ENCODE results near the gene CCDC183. TPM values are rescaled to one million over a fixed set of nuclear protein-coding genes. Genes with fewer than 3 reads are reported as not detected.

CCDC183 gene
- total and polyA plus RNA-seq, 2 of the 4 experiments (the other 2 are of a cell fraction) = under 0.01 to 0.29 TPM

GRCh38 chr9:136831002-136831719 lies 35.0 kb downstream of the CCDC183 start:
- intact Hi-C loops (cut with micrococcal nuclease) = no loop called here
- no peak overlapping the region for H3K14ac ChIP-seq (replicated peaks; ENCODE audit: low read depth, low read length)
- no peak overlapping the region for H2BK20ac ChIP-seq (ENCODE audit: low read depth, low read length)

More at GRCh38 chr9:136831002-136831719, 35.0 kb downstream of the CCDC183 start:
- Histone ChIP-seq H3K4me1 (ENCODE audit: control insufficient read depth, insufficient read depth, low read length) (no peaks in the 10 kb centered on the region), H2BK120ac (ENCODE audit: low read depth, low read length) (no peak overlapping the region), H4K91ac (ENCODE audit: insufficient read depth, low read depth, low read length) (no peak overlapping the region), H2AK9ac (replicated peaks; ENCODE audit: low read depth, low read length, poor library complexity) (no peak overlapping the region), H3K27ac (ENCODE audit: insufficient read depth, low read length) (no peak overlapping the region), H2BK5ac (ENCODE audit: low read depth, low read length, poor library complexity, severe bottlenecking) (no peak overlapping the region), H4K5ac (ENCODE audit: low read depth, low read length) (no peak overlapping the region), H2AK5ac (ENCODE audit: low read depth, low read length) (no peak overlapping the region), H3K4me2 (ENCODE audit: low read depth, low read length) (no peak overlapping the region), H3K27me3 (ENCODE audit: control insufficient read depth, insufficient read depth, low read length) (no peaks in the 10 kb centered on the region), H4K8ac (ENCODE audit: low read depth in 2 of 2, low read length in 2 of 2) (no peak overlapping the region), H3K56ac (ENCODE audit: extremely low read depth, insufficient read depth, low read length) (no peak overlapping the region), H3K9ac (ENCODE audit: low read depth, low read length) (no peak overlapping the region), H3K23ac (ENCODE audit: low read depth, low read length) (no peak overlapping the region), H3K4ac (ENCODE audit: low read depth, low read length) (no peak overlapping the region), H3K79me1 (ENCODE audit: low read depth in 1 of 2, low read length in 2 of 2) (peaks cover 0 to 3% of the 10 kb centered on the region in 2 experiments; a peak in 1 of 4 replicates), H3K36me3 (ENCODE audit: control insufficient read depth, insufficient read depth, low read length) (peaks cover 57% of the 10 kb centered on the region), H3K4me3 (ENCODE audit: insufficient read depth, low read depth, low read length) (no peak overlapping the region), H2AFZ (replicated peaks; ENCODE audit: low read length, poor library complexity) (no peak overlapping the region), H3K18ac (ENCODE audit: low read depth, low read length) (no peak overlapping the region), H4K20me1 (ENCODE audit: insufficient read depth, low read length) (no peaks in the 10 kb centered on the region; the same call in 1 of the 2 replicates), H3K9me1 (ENCODE audit: insufficient read depth, low read length) (no peaks in the 10 kb centered on the region), H3K9me3 (ENCODE audit: control insufficient read depth, insufficient read depth, low read length) (no peaks in the 10 kb centered on the region), H2BK15ac (ENCODE audit: low read depth, low read length) (no peak overlapping the region)
- no TSS peak for BruUV-seq (replicated peaks)
- dilution Hi-C loops (cut with HindIII; ENCODE audit: low sequenced_read_pairs, unreplicated experiment) = no loop called here
- TF ChIP-seq FOS (IDR thresholded peaks at IDR 0.05; ENCODE audit: low read depth, low read length) = no peak
- no peak for TF ChIP-seq MAFK (IDR thresholded peaks at IDR 0.05; ENCODE audit: low read depth, low read length)
- TF ChIP-seq RFX5 (IDR thresholded peaks at IDR 0.05; ENCODE audit: low read depth, low read length) = no peak
- TF ChIP-seq, protein P1, sequence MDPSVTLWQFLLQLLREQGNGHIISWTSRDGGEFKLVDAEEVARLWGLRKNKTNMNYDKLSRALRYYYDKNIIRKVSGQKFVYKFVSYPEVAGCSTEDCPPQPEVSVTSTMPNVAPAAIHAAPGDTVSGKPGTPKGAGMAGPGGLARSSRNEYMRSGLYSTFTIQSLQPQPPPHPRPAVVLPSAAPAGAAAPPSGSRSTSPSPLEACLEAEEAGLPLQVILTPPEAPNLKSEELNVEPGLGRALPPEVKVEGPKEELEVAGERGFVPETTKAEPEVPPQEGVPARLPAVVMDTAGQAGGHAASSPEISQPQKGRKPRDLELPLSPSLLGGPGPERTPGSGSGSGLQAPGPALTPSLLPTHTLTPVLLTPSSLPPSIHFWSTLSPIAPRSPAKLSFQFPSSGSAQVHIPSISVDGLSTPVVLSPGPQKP (IDR thresholded peaks at IDR 0.05; ENCODE audit: borderline replicate concordance, low read depth, low read length) = no peak
- TF ChIP-seq RCOR1 (IDR thresholded peaks at IDR 0.05; ENCODE audit: insufficient replicate concordance, low read length) = no peak
- no peak for TF ChIP-seq USF2 (IDR thresholded peaks at IDR 0.05; ENCODE audit: low read depth, low read length)
- no peak for TF ChIP-seq CTCF (conservative IDR thresholded peaks at IDR 0.05; ENCODE audit: low read depth, low read length)
- TF ChIP-seq MAZ (IDR thresholded peaks at IDR 0.05; ENCODE audit: borderline replicate concordance, low read depth, low read length) = no peak
- TF ChIP-seq CHD1 (IDR thresholded peaks at IDR 0.05; ENCODE audit: low read depth, low read length) = no peak
- TF ChIP-seq MXI1 (IDR thresholded peaks at IDR 0.05; ENCODE audit: borderline replicate concordance, low read depth, low read length) = no peak
- TF ChIP-seq BHLHE40 (IDR thresholded peaks at IDR 0.05; ENCODE audit: low read depth, low read length) = no peak
- TF ChIP-seq SMC3 (IDR thresholded peaks at IDR 0.05; ENCODE audit: low read depth, low read length) = no peak
- no peak for TF ChIP-seq POLR2A (IDR thresholded peaks at IDR 0.05; ENCODE audit: low read depth, low read length)
- TF ChIP-seq RAD21 (IDR thresholded peaks at IDR 0.05; ENCODE audit: low read length) = no peak
- no peak for ATAC-seq (ENCODE audit: low read depth)
- ChIA-PET CTCF (no interaction called here), POLR2A (ENCODE audit: unreplicated experiment) (no interaction called here)
- in situ Hi-C loops (cut with MboI; ENCODE audit: low sequenced_read_pairs) = no loop called here
- WGBS, 2 experiments (ENCODE audit: extremely low coverage in 2 of 2, insufficient read length in 1 of 2) = 95% methylated on average over 20 of the region's 30 CpGs; no CpG with 5 or more reads in 1 of the 2 experiments
- DNase-seq = no peak
